Lower leg skin (tissue), 3 donors: ENCODE data around the gene GLRX5.

Source experiments
- POLR2A ChIP-seq, 2 donors: fragments of 450-650 bp; IDR thresholded peaks; one replicate each; pipeline ENCODE4 v1.6.1; 2016 to 2017; ENCODE audit warnings: antibody characterized with exemption in 2 of 2, mild to moderate bottlenecking in 1 of 2, moderate library complexity in 1 of 2
- TF ChIP-seq, protein P1 (sequence below), 3 donors: fragments of 450-650 bp; IDR thresholded peaks; one replicate each; pipeline ENCODE4 v1.5.1; 2016; ENCODE audit warnings: antibody characterized with exemption in 3 of 3, mild to moderate bottlenecking in 3 of 3, moderate library complexity in 2 of 3

DNA sequence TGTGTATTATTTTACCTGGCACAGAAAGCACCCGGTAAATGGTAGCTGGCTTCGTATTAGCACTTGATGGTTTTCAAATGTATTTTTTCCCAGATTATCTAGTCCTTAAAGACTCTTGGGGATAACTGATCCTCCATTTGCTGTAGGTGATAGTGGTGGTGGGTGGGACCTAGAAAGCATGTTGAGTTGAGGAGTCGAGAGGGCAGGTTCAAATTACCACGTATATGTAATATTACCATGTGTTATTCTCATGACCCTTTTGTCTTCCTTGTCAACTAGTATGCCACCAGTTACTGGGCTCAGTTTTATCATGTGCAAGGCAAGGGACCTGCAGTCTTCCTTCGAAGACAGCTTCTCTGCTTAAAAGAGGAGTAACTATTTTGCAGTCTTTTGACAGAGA is 1.8 kb downstream of the GLRX5 start:
- TF ChIP-seq, protein P1, sequence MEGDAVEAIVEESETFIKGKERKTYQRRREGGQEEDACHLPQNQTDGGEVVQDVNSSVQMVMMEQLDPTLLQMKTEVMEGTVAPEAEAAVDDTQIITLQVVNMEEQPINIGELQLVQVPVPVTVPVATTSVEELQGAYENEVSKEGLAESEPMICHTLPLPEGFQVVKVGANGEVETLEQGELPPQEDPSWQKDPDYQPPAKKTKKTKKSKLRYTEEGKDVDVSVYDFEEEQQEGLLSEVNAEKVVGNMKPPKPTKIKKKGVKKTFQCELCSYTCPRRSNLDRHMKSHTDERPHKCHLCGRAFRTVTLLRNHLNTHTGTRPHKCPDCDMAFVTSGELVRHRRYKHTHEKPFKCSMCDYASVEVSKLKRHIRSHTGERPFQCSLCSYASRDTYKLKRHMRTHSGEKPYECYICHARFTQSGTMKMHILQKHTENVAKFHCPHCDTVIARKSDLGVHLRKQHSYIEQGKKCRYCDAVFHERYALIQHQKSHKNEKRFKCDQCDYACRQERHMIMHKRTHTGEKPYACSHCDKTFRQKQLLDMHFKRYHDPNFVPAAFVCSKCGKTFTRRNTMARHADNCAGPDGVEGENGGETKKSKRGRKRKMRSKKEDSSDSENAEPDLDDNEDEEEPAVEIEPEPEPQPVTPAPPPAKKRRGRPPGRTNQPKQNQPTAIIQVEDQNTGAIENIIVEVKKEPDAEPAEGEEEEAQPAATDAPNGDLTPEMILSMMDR (IDR thresholded peaks at IDR 0.05), result no peak
- TF ChIP-seq POLR2A (IDR thresholded peaks at IDR 0.05), result no peak
